ENCODE data around the gene RILPL1.
"Not testable (repeated sequence)": the region's sequence is repeated elsewhere in the genome, so short reads cannot be mapped to it uniquely, and the experiment has no call there.

The RILPL1 gene

GRCh38 chr12:123529686-123530085 lies 3.8 kb downstream of the RILPL1 start:
- DNase-seq: no peak

GRCh38 chr12:123528858-123529257 lies 4.7 kb downstream of the RILPL1 start:
- no peak for DNase-seq

- no peak for DNase-seq
Measured at GRCh38 chr12:123526542-123527080, 6.9 kb downstream of the RILPL1 start.

- DNase-seq: no peak
Measured at GRCh38 chr12:123524378-123524777, 9.1 kb downstream of the RILPL1 start.

- no peak for DNase-seq
Measured at GRCh38 chr12:123523518-123523917, 10.0 kb downstream of the RILPL1 start.

- DNase-seq: no peak
Measured at GRCh38 chr12:123522164-123522563, 11.4 kb downstream of the RILPL1 start.

GRCh38 chr12:123520567-123521474 lies 12.7 kb downstream of the RILPL1 start:
- no peak for DNase-seq

- no peak for DNase-seq
Measured at GRCh38 chr12:123519141-123520001, 14.1 kb downstream of the RILPL1 start.

GRCh38 chr12:123516216-123516780 lies 17.2 kb downstream of the RILPL1 start:
- no peak for DNase-seq

GRCh38 chr12:123514582-123515221 lies 18.8 kb downstream of the RILPL1 start:
- DNase-seq: not testable (repeated sequence)

GRCh38 chr12:123513805-123514204 lies 19.7 kb downstream of the RILPL1 start:
- no peak for DNase-seq

- no peak for DNase-seq
Measured at GRCh38 chr12:123512838-123513665, 20.5 kb downstream of the RILPL1 start.

- DNase-seq: no peak
Measured at GRCh38 chr12:123506843-123507236, 26.7 kb downstream of the RILPL1 start.

GRCh38 chr12:123506059-123506842 lies 27.3 kb downstream of the RILPL1 start:
- DNase-seq: no peak

GRCh38 chr12:123502163-123502704 lies 31.3 kb downstream of the RILPL1 start:
- no peak for DNase-seq

GRCh38 chr12:123499332-123499731 lies 34.2 kb downstream of the RILPL1 start:
- DNase-seq: no peak

- no peak for DNase-seq
Measured at GRCh38 chr12:123498126-123498825, 35.2 kb downstream of the RILPL1 start.

GRCh38 chr12:123497065-123497464 lies 36.5 kb downstream of the RILPL1 start:
- DNase-seq: no peak

GRCh38 chr12:123494124-123494851 lies 39.2 kb downstream of the RILPL1 start:
- no peak for DNase-seq

Measured in activated T-cell treated with anti-CD3 and anti-CD28 coated beads, Interleukin-2, amount 50 U/mL, for 48 hours (primary cell).